GM12873 (cell line): ENCODE results near the gene WDR88.

ENCODE experiments used
- CTCF ChIP-seq: IDR thresholded peaks from 2 replicates; pipeline ENCODE4 v1.5.1; 2012; ENCODE audit warnings: low read depth, mild to moderate bottlenecking, moderate library complexity, low read length, control low read depth; ENCODE audit not compliant: insufficient read depth; ENCODE audit errors: missing control alignments

The WDR88 gene

DNA sequence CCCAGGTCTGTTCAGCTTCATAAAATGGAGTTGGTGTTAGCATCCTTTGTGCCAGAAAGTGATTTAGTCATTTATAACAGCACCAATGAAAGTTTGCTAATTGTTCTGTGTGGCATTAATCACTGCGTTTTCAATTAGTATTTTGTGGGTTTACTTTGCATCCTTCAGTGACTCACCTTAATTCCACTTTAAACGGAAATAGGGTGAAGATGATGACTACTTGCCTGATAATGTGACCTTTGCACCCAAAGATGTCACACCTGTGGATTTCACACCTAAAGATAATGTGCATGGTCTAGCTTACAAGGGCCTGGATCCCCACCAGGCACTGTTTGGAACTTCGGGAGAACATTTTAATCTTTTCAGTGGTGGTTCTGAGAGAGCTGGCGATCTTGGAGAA lies 35.9 kb upstream of the WDR88 start:
- no peak for TF ChIP-seq CTCF

GRCh38 chr19:33098055-33098534 lies 33.8 kb upstream of the WDR88 start:
- no peak for TF ChIP-seq CTCF

- TF ChIP-seq CTCF = no peak
These were observed 30.8 kb upstream of the WDR88 start for GRCh38 chr19:33100894-33101644.

DNA sequence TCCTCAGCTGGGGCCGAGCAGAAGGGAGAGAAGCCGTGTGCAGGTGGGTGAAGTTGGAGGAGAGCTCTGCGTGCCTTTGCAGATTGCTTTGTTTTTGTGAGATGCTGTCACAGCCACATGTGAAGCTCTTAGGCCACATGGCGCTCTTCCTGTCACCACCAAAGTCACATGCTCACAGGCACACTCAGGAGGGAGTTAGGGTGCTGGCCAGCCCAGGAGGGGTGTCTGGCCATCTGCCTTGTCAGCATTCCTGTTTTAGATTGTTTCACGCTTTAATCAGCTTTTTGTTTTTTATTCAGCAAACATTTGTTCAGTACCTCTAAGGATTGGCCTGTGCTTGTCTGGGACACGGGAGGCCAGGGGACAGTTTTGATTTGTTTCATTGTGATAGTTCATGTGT lies 29.0 kb upstream of the WDR88 start:
- no peak for TF ChIP-seq CTCF

- TF ChIP-seq CTCF = no peak
These were observed 23.8 kb upstream of the WDR88 start for GRCh38 chr19:33108161-33108560.

DNA sequence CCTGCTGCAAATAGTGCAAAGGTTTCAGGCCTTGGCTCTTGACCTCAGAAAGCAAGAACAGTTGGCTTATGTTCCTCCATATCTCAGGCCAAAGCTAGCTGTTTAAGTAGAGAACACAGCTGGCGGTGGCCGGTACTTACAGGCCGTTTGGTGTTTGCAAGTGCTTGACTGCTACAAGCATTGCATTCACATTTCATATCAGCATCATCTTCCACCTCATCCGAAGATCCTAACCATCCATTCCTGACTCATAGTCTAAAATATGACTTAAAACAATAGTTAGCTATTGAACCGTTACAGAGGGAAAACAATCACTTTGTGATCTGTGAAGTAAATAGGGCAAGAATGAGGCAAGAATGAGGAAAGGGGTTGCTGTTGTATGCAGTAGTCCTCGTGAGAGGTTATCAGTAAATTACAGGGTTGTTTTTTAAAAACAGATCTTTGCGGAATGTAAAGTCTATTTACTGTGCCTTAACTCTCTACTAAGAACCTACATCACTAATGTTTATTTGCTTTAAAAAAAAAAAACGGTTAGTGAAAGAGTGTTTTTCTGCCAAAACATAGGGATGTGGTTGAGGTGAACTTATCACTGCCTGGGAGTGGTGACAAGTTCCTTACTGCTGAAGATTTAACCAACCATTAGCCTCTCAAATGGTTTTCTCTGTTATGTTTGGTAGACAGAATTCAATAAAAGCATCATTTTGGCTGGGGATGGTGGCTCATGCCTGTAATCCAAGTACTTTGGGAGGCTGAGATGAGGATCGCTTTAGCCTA lies 21.6 kb upstream of the WDR88 start:
- TF ChIP-seq CTCF = no peak

DNA sequence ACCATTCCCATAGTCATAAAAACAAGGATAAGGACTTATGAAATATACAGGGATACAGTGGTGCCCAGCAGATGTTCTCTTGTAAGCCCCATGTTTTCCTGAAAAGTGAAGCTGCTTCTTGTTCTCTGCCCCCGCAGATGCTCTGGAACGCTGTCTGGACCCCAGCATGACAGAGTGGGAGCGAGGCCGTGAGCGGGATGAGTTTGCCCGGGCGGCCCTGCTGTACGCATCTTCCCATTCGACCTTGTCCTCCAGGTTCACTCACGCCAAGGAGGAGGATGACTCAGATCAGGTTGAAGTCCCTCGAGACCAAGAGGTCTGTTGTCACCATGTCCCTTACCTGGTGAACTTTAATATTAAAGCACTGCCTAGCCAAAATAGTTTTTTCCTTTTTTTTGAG lies 20.3 kb upstream of the WDR88 start:
- TF ChIP-seq CTCF = no peak
